GM21576 (cell line): ENCODE results near the gene BSDC1.
"Not testable (repeated sequence)": the region's sequence is repeated elsewhere in the genome, so short reads cannot be mapped to it uniquely, and the experiment has no call there.

ENCODE experiments used
- ATAC-seq: cut with Tn5 transposase; IDR thresholded peaks from one replicate; pipeline ENCODE4 v1.9.1; 2021; ENCODE audit warnings: mild to moderate bottlenecking, moderate library complexity; ENCODE audit not compliant: unreplicated experiment

Gene BSDC1

GRCh38 chr1:32361308-32361673, 33.0 kb downstream of the BSDC1 start:
- no peak for ATAC-seq

DNA sequence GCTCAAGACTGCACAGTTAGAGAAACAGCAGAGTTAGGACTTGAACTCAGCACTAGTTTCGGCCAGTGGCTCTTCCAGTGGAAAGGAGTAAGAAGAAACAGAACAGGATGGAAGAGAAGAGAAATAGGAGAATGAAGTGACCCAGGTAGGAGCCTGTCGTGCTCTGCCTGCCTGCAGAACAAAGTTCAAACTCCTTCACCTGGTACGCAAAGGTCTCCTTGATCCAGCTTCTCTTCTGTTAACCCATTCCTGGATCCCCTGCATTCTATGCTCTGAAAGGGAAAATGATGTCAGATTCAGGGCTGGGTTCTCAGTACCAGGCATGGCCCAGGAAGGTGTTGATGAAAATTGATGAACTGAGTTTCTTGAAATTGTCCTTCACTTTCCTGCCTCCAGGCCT, 35.8 kb downstream of the BSDC1 start:
- ATAC-seq = no peak

- no peak for ATAC-seq
Measured at GRCh38 chr1:32357614-32358013, 36.6 kb downstream of the BSDC1 start.

- no peak for ATAC-seq
Measured at GRCh38 chr1:32356478-32356877, 37.8 kb downstream of the BSDC1 start.

- not testable (repeated sequence) for ATAC-seq
Measured at GRCh38 chr1:32355778-32356177, 38.5 kb downstream of the BSDC1 start.

DNA sequence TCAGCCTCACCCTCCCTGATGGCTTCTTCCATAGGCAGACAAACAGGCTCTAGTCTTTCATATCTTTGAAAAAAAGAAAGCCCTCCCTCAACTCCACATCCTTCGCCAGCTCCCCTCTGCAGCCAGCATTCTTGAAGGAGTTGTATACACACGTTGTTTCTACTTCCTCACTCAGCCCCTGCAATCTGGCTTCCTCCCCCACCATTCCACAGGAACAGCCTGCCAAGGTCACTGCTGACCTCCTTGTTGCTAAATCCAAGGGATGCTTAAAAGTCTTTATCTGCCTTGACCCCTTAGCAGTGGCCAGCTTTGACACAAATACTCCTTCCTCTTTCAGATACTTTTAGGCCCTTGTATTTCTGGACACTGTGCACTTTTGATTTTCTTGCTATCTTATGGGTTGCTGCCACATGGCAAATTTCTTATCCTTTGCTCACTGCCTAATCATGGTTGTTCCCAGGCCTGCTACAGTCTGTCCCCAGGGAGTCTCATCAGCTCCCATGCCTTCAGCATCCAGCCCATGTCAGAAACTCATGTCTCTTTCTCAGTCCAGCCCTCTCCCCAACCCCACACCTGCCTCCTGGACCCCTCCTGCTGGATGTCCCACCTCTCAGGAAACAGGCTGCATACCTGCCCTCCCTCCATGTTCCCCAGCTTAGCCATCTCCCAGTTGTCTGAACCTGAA, 40.2 kb downstream of the BSDC1 start:
- no peak for ATAC-seq

GRCh38 chr1:32353431-32353830, 40.8 kb downstream of the BSDC1 start:
- no peak for ATAC-seq

DNA sequence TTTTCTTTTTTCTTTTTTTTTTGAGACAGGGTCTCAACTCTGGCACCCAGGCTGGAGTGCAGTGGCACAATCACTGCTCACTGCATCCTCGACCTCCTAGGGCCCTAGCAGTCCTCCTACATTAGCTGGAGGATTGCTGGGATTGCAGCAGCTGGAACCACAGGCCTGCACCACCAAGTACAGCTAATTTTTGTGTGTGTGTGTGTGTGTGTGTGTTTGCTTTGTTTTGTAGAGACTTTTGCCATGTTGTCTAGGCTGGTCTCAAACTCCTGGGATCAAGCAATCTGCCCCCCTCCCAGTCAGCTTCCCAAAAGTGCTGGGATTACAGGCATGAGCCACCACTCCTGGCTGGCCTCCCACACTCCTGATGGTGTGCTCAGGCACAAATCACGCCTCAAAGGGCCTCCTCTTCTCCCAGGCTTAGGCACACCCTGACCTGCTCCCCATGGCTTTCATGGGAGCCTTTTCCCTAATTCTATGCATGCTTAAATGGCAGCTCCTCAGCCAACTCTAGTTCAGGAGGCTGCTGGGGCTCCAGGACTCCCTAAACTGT, 41.3 kb downstream of the BSDC1 start:
- no peak for ATAC-seq

- ATAC-seq = no peak
Measured at GRCh38 chr1:32352239-32352745, 41.9 kb downstream of the BSDC1 start.

DNA sequence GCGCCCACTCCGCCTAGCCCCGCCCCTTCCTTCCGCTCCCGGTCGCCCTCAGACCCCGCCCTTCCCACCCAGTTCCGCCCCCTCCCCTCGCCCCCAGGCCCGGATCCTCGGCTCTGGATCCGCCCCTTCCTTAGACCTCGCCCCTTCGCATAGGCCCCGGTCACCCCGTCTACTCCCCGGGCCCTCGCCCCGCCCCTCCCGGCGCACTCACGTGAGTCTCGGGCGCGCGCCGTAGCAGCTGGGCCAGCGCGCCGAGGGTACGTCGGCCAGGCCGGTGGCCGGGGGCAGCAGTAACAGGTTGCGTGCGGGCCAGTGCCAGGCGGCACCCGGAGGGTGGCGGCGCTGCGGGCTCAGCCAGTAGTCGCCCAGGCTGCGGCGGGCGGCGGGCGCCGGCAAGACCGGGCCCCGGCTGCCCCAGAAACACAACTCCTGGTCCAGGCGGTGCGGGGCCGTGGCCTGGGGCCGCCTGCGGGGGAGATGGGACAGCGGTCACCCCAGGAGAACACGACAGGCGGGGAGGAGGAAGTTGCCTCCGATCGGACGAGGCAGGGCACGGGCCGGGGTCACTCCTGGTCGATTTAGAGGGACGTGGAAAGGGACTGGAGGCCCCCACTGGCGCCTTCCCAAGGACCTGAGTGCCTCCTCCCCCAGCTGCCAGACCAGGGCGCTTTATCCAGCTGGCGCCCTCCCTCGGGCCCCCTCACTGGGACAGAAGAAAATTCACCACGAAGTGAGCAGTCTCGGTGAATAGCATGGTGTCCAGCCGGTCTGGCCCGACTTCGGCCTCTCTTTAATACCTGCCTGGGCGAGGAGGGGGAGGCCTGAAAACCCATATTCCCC, 42.6 kb downstream of the BSDC1 start:
- peak; percentile 82 for ATAC-seq

DNA sequence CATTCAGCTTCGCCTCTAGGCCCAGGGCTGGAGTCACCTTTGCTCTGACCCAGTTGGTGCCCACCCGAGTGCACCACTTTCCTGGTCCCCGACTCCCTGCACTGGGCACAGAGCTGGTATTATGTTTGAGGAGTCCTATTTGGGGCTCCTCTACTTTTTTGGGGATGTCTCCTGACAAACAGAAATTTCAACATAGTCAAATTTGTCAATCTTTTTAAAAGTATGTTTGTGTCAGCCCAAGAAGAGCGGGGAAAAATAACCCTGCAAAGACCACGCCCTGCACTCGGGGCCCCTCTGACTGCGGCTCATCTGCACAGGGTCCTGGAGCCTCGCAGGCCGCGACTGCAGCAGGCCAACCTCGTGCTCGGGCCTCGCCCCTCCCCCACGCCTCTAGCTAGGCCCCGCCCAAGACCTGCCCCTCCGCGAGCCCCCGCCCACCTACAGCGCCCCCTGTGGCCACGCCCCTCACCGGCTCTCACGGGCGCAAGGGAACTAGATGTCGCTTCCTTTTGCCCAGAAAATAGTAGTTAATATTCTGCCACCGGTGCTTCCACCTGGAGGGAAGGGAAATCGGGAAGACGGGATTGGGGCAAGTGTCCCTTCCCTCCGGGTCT, 43.3 kb downstream of the BSDC1 start:
- ATAC-seq = peak; percentile 28

DNA sequence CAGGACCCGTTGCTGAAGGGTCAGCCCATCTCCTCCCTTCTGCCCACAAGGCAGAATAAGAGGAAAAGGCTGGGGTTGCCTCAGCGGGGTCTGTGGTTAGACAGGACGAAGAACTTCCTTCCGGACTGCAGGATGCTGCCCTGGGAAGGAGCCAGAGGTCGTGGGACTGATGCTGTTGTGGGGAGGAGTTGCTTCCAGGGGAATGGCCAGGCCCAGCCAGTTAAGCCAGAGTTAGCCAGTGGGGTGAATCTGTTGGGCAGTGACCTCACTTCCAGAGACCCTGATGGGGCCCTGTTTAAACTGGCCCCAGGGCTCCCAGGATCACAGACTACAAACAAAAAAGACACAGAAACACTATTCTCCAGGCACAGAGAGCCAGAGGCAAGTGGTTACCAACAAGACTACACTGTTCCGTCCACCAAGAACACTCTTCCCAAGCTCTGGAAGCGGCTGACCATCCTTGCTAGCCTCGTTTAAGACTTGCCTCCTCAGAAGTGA, 45.0 kb downstream of the BSDC1 start:
- ATAC-seq = no peak

GRCh38 chr1:32346532-32347157, 47.6 kb downstream of the BSDC1 start:
- ATAC-seq = no peak

- no peak for ATAC-seq
Measured at GRCh38 chr1:32345289-32345827, 48.9 kb downstream of the BSDC1 start.

DNA sequence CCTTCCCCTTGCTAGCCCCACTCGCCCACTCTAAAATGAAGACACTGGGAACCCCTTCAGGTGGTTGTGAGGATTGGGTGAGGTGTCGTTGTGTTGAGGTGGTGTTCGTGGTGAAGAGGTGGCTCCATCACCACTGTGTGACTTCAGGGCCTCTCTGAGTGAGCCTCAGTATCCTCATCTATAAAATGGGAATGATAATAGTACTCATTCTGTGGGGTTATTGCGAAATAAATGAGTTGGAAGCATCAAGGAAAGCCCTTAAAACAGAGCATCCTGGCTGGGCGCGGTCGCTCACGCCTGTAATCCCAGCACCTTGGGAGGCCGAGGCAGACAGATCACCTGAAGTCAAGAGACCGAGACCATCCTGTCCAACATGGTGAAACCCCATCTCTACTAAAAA, 51.5 kb downstream of the BSDC1 start:
- ATAC-seq = no peak

DNA sequence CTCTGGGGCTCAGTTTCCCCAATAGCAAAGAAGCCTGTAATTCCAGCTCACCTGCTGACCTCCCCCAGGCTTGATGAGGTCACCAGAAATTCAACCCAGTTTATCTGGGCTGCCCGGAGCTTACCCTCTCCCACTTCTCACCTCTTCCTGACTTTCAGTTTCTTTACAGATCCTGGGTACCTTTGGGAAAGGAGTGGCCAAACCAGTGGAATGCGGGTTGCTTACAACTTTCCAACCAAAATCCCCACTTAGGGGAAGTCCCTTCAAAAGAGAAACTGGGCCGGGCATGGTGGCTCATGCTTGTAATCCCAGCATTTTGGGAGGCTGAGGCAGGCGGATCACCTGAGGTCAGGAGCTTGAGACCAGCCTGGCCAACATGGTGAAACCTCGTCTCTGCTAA, 52.3 kb downstream of the BSDC1 start:
- no peak for ATAC-seq

DNA sequence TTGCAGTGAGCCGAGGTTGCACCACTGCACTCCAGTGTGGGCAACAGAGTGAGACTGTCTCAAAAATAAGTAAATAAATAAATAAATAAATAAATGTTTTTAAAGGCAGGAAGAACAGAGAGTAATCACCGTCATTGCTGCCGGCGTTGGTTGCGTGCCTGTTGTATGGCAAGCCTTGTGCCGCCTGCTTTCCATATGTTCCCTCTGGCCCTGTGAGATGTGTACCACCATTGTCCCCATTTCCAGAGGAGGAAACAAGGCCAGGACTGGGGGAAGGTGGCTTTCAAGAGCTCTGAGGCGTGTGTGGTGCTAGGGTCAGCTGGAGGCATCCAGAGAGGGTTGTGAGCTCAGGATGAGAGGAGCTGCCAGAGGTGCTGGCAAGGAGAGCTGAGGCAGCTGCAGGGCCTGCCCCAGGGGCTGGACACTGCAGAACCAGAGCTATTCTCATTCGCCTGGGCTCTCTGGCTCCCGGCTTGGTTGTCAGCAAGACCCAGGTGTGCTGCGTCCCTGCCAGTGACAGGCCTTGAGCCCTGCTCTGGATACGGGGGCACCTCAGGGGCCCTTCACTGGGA, 53.0 kb downstream of the BSDC1 start:
- ATAC-seq = no peak

DNA sequence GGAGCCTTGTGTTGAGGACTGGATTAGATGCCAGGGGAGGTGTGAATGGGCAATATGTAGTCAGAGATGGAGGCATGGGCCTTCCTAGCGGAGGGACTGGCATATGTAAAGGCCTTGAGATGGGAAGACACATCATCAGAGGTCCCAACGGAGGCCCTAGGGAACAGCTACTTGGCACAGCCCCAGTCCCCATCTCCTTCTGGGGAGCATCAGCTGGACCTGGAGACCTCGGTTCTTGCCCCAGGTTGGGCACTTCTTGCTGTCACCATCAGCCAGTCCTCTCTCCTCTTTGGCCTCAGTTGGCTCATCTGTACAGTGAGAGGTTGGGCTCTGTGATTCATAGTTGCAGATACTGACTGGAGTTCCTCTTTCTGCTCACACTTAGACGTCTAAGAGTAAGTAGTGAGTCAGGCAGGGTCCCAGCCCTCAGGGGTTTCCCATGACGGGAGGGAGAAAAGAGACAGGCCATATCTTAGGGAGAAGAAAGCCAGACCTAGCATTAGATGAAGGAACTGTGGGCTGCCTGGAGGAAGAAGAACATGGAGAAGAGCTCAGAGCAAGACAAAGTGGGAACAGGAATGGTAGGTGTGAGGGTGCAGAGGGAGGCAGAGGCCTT, 54.8 kb downstream of the BSDC1 start:
- ATAC-seq = no peak

DNA sequence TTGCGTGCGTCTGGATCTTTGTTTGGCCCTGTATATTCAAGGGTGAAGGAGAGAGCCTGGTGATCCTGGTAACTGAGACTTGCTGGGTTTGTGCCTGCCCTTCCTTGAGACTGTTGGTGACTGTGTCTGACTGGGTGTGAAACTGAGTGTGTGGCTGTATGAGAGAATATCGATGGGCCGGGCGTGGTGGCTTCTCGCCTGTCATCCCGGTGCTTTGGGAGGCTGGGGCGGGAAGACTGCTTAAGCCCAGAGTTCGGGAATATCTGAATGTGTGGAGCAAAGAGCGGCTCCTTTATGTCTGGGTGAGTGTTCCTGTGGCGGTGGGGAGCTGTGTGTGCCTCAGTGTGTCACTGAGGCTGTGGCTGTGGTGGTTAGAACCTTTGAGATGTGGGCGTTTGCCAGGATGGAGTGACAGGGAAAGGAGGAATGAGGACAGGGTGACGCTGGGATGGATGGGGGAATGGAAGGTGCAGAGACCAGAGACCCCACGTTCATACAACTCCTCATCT, 55.5 kb downstream of the BSDC1 start:
- ATAC-seq = no peak
